Suprapubic skin (tissue), 4 donors: ENCODE data around the gene MANEAL. TPM values are rescaled to one million over a fixed set of nuclear protein-coding genes. Genes with fewer than 3 reads are reported as not detected.
"Not testable (repeated sequence)": the region's sequence is repeated elsewhere in the genome, so short reads cannot be mapped to it uniquely, and the experiment has no call there.

Source experiments
- DNase-seq, 2 donors: peaks; one replicate each; pipeline ENCODE4 v3.0.0-alpha.2; 2019; ENCODE audit warnings: low spot score in 2 of 2
- H3K27ac ChIP-seq: fragments of 200-600 bp; sonication (generic); one replicate; pipeline ENCODE4 v1.5.1; 2019
- H3K27me3 ChIP-seq: fragments of 200-600 bp; sonication (generic); one replicate; pipeline ENCODE4 v1.5.1; 2019
- H3K36me3 ChIP-seq: fragments of 200-600 bp; sonication (generic); one replicate; pipeline ENCODE4 v1.5.1; 2019
- H3K4me1 ChIP-seq: fragments of 200-600 bp; sonication (generic); one replicate; pipeline ENCODE4 v1.5.1; 2019
- H3K4me3 ChIP-seq: fragments of 200-600 bp; sonication (generic); one replicate; pipeline ENCODE4 v1.5.1; 2019; ENCODE audit warnings: mild to moderate bottlenecking
- H3K9me3 ChIP-seq: fragments of 200-600 bp; sonication (generic); one replicate; pipeline ENCODE4 v1.5.1; 2019
- EP300 ChIP-seq: sonication (generic); formaldehyde crosslinking; IDR thresholded peaks from one replicate; pipeline ENCODE4 v1.6.1; 2017; ENCODE audit warnings: antibody characterized with exemption
- POLR2A ChIP-seq, 2 donors: fragments of 450-650 bp; IDR thresholded peaks; one replicate each; pipeline ENCODE4 v1.6.1; 2017; ENCODE audit warnings: antibody characterized with exemption in 2 of 2, mild to moderate bottlenecking in 2 of 2, moderate library complexity in 2 of 2
- POLR2AphosphoS5 ChIP-seq, 3 donors: sonication (generic); formaldehyde crosslinking; IDR thresholded peaks; one replicate each; pipeline ENCODE4 v1.6.1; 2017; ENCODE audit warnings: antibody characterized with exemption in 3 of 3
- WGBS: methylation state at CpG from one replicate; pipeline ENCODE4 v1.1.5; 2018; 5-methylcytosine and 5-hydroxymethylcytosine counted together
- total RNA-seq, 4 donors: library from RNA; depleted of rRNA; stranded (reverse); fragments of >200 nt; gene quantifications; one replicate each; pipeline ENCODE4 v1.1.0, GENCODE V29; 2016
- TF ChIP-seq, protein P1 (sequence below), 2 donors: fragments of 200-600 bp in 1 of 2; fragments of 450-650 bp in 1 of 2; sonication (generic) in 1 of 2; IDR thresholded peaks; one replicate each; pipeline ENCODE4 v1.5.1; 2016 to 2019; ENCODE audit warnings: antibody characterized with exemption in 2 of 2, mild to moderate bottlenecking in 1 of 2, moderate library complexity in 1 of 2

The MANEAL gene
- total RNA-seq, 4 donors from 2014 or later, result 6.7 to 9.2 (median 7.5) TPM

- no peak overlapping the region for H3K4me3 ChIP-seq
- H3K36me3 ChIP-seq, result no peaks in the 10 kb centered on the region
- TF ChIP-seq POLR2A (IDR thresholded peaks at IDR 0.05), result no peak
- TF ChIP-seq POLR2AphosphoS5 (IDR thresholded peaks at IDR 0.05), result no peak
- TF ChIP-seq, protein P1, sequence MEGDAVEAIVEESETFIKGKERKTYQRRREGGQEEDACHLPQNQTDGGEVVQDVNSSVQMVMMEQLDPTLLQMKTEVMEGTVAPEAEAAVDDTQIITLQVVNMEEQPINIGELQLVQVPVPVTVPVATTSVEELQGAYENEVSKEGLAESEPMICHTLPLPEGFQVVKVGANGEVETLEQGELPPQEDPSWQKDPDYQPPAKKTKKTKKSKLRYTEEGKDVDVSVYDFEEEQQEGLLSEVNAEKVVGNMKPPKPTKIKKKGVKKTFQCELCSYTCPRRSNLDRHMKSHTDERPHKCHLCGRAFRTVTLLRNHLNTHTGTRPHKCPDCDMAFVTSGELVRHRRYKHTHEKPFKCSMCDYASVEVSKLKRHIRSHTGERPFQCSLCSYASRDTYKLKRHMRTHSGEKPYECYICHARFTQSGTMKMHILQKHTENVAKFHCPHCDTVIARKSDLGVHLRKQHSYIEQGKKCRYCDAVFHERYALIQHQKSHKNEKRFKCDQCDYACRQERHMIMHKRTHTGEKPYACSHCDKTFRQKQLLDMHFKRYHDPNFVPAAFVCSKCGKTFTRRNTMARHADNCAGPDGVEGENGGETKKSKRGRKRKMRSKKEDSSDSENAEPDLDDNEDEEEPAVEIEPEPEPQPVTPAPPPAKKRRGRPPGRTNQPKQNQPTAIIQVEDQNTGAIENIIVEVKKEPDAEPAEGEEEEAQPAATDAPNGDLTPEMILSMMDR (IDR thresholded peaks at IDR 0.05), result no peak
- TF ChIP-seq EP300, result no peak
- 7% methylated on average over 2 of the region's 2 CpGs for WGBS
- H3K4me1 ChIP-seq, result peaks cover 10% of the 10 kb centered on the region
- no peak for DNase-seq
- peaks cover 71% of the 10 kb centered on the region for H3K27me3 ChIP-seq
- no peak overlapping the region for H3K27ac ChIP-seq
- no peaks in the 10 kb centered on the region for H3K9me3 ChIP-seq
Observed at GRCh38 chr1:37767488-37767887, 26.2 kb upstream of the MANEAL start.

DNA sequence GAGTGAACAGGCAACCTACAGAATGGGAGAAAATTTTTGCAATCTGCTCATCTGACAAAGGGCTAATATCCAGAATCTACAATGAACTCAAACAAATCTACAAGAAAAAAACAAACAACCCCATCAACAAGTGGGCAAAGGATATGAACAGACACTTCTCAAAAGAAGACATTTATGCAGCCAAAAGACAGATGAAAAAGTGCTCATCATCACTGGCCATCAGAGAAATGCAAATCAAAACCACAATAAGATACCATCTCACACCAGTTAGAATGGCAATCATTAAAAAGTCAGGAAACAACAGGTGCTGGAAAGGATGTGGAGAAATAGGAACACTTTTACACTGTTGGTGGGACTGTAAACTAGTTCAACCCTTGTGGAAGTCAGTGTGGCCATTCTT, 22.2 kb upstream of the MANEAL start:
- not testable (repeated sequence) for H3K9me3 ChIP-seq, H3K36me3 ChIP-seq, H3K4me3 ChIP-seq, H3K27ac ChIP-seq, DNase-seq, H3K4me1 ChIP-seq
- peaks cover 43% of the 10 kb centered on the region for H3K27me3 ChIP-seq

GRCh38 chr1:37776946-37777516, 16.6 kb upstream of the MANEAL start:
- TF ChIP-seq POLR2A (IDR thresholded peaks at IDR 0.05) (no peak), EP300 (no peak), POLR2AphosphoS5 (IDR thresholded peaks at IDR 0.05) (no peak)
- TF ChIP-seq, protein P1 (IDR thresholded peaks at IDR 0.05), result no peak
- WGBS, result 72% methylated on average over 4 of the region's 4 CpGs
- no peak for DNase-seq
- no peaks in the 10 kb centered on the region for H3K36me3 ChIP-seq
- H3K4me1 ChIP-seq, result no peaks in the 10 kb centered on the region
- H3K27ac ChIP-seq, result no peak overlapping the region
- H3K9me3 ChIP-seq, result no peaks in the 10 kb centered on the region
- peaks cover 19% of the 10 kb centered on the region for H3K27me3 ChIP-seq
- H3K4me3 ChIP-seq, result no peak overlapping the region

DNA sequence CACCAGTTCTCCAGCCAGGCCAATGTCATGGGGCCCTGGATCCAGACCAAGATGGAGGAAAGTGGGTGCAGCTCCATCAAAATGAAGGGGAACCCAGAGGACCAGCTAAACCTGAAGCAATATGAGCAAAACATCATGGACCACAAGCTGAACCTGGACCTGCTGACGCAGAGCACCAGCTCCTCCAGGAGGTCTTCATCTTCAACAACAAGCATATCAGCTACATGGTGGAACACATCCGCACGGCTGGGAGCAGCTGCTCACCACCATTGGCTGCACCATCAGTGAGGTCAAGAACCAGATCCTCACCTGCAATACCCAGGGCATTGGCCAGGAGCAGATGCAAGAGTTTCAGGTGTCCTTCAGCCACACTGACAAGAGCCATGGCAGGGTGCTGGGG, 15.0 kb upstream of the MANEAL start:
- H3K4me3 ChIP-seq, result no peak overlapping the region
- no peak for TF ChIP-seq POLR2A (IDR thresholded peaks at IDR 0.05)
- no peak for TF ChIP-seq POLR2AphosphoS5 (IDR thresholded peaks at IDR 0.05)
- TF ChIP-seq, protein P1 (IDR thresholded peaks at IDR 0.05), result no peak
- no peak for TF ChIP-seq EP300
- H3K36me3 ChIP-seq, result no peaks in the 10 kb centered on the region
- no peaks in the 10 kb centered on the region for H3K4me1 ChIP-seq
- peaks cover 15% of the 10 kb centered on the region for H3K27me3 ChIP-seq
- no peak overlapping the region for H3K27ac ChIP-seq
- no peaks in the 10 kb centered on the region for H3K9me3 ChIP-seq
- 81% methylated on average over 3 of the region's 3 CpGs for WGBS
- DNase-seq, result no peak

DNA sequence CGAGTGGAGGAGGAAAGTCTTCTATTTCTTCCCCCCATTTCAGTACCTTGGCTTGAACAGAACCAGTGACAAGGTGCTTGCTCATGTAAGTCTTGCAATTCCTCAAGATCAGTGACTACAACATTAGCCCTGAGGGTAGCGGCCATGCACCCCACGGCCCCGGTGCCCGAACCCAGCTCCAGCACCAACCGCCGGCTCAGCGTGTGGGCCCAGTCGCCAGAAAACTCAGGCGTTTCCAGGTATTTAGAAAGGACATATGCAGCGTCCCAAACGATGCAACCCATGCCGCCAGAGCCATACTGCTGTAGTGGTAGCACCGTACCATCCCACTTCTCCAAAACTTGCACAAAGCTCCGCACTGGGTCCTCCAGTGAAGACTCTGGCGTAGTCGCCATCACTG, 11.2 kb upstream of the MANEAL start:
- no peak for TF ChIP-seq EP300
- TF ChIP-seq POLR2A (IDR thresholded peaks at IDR 0.05), result no peak
- TF ChIP-seq, protein P1 (IDR thresholded peaks at IDR 0.05), result no peak
- no peak for TF ChIP-seq POLR2AphosphoS5 (IDR thresholded peaks at IDR 0.05)
- DNase-seq, result no peak
- H3K4me3 ChIP-seq, result no peak overlapping the region
- no peaks in the 10 kb centered on the region for H3K36me3 ChIP-seq
- H3K4me1 ChIP-seq, result no peaks in the 10 kb centered on the region
- no peak overlapping the region for H3K27ac ChIP-seq
- no peaks in the 10 kb centered on the region for H3K9me3 ChIP-seq
- WGBS, result 77% methylated on average over 16 of the region's 17 CpGs
- peaks cover 30% of the 10 kb centered on the region for H3K27me3 ChIP-seq
